Neuronal stem cell (in vitro differentiated cells): ENCODE data around the gene SMIM7.

ENCODE experiments used
- DNase-seq: peaks from one replicate; pipeline ENCODE4 v3.0.0-alpha.2; 2013; ENCODE audit warnings: low spot score
- H2AFZ ChIP-seq: one replicate; pipeline ENCODE4 v1.6.1; 2013; ENCODE audit warnings: mild to moderate bottlenecking, low read length, inconsistent platforms
- H2AK5ac ChIP-seq: 2 replicates; pipeline ENCODE4 v1.6.1; 2013; ENCODE audit warnings: low read depth, mild to moderate bottlenecking, inconsistent platforms, low read length, moderate library complexity, mixed read lengths
- H2BK120ac ChIP-seq: 2 replicates; pipeline ENCODE4 v1.6.1; 2013; ENCODE audit warnings: low read depth, mild to moderate bottlenecking, inconsistent platforms, low read length, moderate library complexity, mixed read lengths
- H2BK12ac ChIP-seq: one replicate; pipeline ENCODE4 v1.6.1; 2013; ENCODE audit warnings: low read length, inconsistent platforms
- H2BK15ac ChIP-seq: 2 replicates; pipeline ENCODE4 v1.6.1; 2013; ENCODE audit warnings: mild to moderate bottlenecking, low read length, inconsistent platforms, mixed read lengths
- H2BK5ac ChIP-seq: one replicate; pipeline ENCODE4 v1.6.1; 2013; ENCODE audit warnings: inconsistent platforms, mild to moderate bottlenecking, low read length, moderate library complexity
- H3K14ac ChIP-seq: one replicate; pipeline ENCODE4 v1.6.1; 2013; ENCODE audit warnings: low read length, inconsistent platforms
- H3K18ac ChIP-seq: 2 replicates; pipeline ENCODE4 v1.6.1; 2013; ENCODE audit warnings: low read length, inconsistent platforms
- H3K23ac ChIP-seq: 2 replicates; pipeline ENCODE4 v1.6.1; 2013; ENCODE audit warnings: low read depth, mild to moderate bottlenecking, mixed read lengths, low read length, inconsistent platforms; ENCODE audit not compliant: poor library complexity
- H3K27ac ChIP-seq: replicated peaks from 3 replicates; pipeline ENCODE4 v1.5.1; 2013; ENCODE audit warnings: low read length, inconsistent platforms
- H3K27me3 ChIP-seq, 3 experiments: 2 replicates each; pipeline ENCODE4 v1.6.1; 2013; ENCODE audit warnings: low read length in 3 of 3, mild to moderate bottlenecking in 2 of 3, inconsistent platforms in 1 of 3, low read depth in 1 of 3, mixed read lengths in 1 of 3, moderate library complexity in 1 of 3; ENCODE audit not compliant: control insufficient read depth in 3 of 3, insufficient read depth in 3 of 3
- H3K36me3 ChIP-seq, 2 donors: replicated peaks in 1 of 2; 2 replicates each; pipeline ENCODE4 v1.6.1; 2013; ENCODE audit warnings: low read length in 2 of 2; ENCODE audit not compliant: control insufficient read depth in 2 of 2, insufficient read depth in 2 of 2
- H3K4ac ChIP-seq: 2 replicates; pipeline ENCODE4 v1.6.1; 2013; ENCODE audit warnings: inconsistent platforms, mild to moderate bottlenecking, low read length, moderate library complexity
- H3K4me1 ChIP-seq, 2 donors: 1 replicate in 1 of 2; 2 replicates in 1 of 2; pipeline ENCODE4 v1.6.1; 2013; ENCODE audit warnings: low read length in 2 of 2, low read depth in 1 of 2; ENCODE audit not compliant: control insufficient read depth in 2 of 2, insufficient read depth in 1 of 2
- H3K4me2 ChIP-seq: one replicate; pipeline ENCODE4 v1.6.1; 2013; ENCODE audit warnings: mild to moderate bottlenecking, low read length, inconsistent platforms; ENCODE audit not compliant: insufficient read depth, poor library complexity, severe bottlenecking
- H3K4me3 ChIP-seq, 2 donors: 2 replicates each; pipeline ENCODE4 v1.5.1; 2013; ENCODE audit warnings: low read length in 2 of 2, mild to moderate bottlenecking in 2 of 2, inconsistent platforms in 1 of 2, moderate library complexity in 1 of 2
- H3K79me1 ChIP-seq: one replicate; pipeline ENCODE4 v1.6.1; 2013; ENCODE audit warnings: low read depth, mild to moderate bottlenecking, inconsistent platforms, low read length, moderate library complexity
- H3K9ac ChIP-seq: one replicate; pipeline ENCODE4 v1.6.1; 2013; ENCODE audit warnings: mild to moderate bottlenecking, low read depth, low read length, inconsistent platforms; ENCODE audit not compliant: poor library complexity
- H3K9me3 ChIP-seq, 2 donors: replicated peaks in 1 of 2; 2 replicates each; pipeline versions ENCODE3 to v1.6.1; 2013; ENCODE audit warnings: low read length in 2 of 2, mild to moderate bottlenecking in 2 of 2, inconsistent platforms in 1 of 2, low read depth in 1 of 2, mixed read lengths in 1 of 2, moderate library complexity in 1 of 2; ENCODE audit not compliant: control insufficient read depth in 2 of 2, insufficient read depth in 1 of 2
- H4K8ac ChIP-seq: one replicate; pipeline ENCODE4 v1.6.1; 2013; ENCODE audit warnings: low read depth, mild to moderate bottlenecking, inconsistent platforms, low read length, moderate library complexity
- H4K91ac ChIP-seq: one replicate; pipeline ENCODE4 v1.6.1; 2013; ENCODE audit warnings: low read length, low read depth, mild to moderate bottlenecking, inconsistent platforms; ENCODE audit not compliant: poor library complexity
- WGBS, 2 donors: extraction: QIAGEN DNeasy Blood & Tissue Kit; methylation state at CpG; one replicate each; pipeline ENCODE4 v1.1.7; 2013; ENCODE audit warnings: missing lambda C conversion rate in 2 of 2, mixed read lengths in 1 of 2; ENCODE audit not compliant: insufficient read length in 2 of 2, insufficient replicate concordance in 1 of 2; ENCODE audit errors: extremely low coverage in 2 of 2; 5-methylcytosine and 5-hydroxymethylcytosine counted together

Gene SMIM7

GRCh38 chr19:16596399-16596798 is 63.5 kb downstream of the SMIM7 start:
- Histone ChIP-seq H3K9ac (no peak overlapping the region), H2BK120ac (no peak overlapping the region), H3K4me1 (peaks cover 9 to 13% of the 10 kb centered on the region in 2 donors), H3K18ac (no peak overlapping the region), H4K91ac (no peak overlapping the region), H3K36me3 (peaks cover 0 to 1% of the 10 kb centered on the region in 2 donors), H3K4ac (no peak overlapping the region), H3K79me1 (peaks cover 31% of the 10 kb centered on the region), H3K14ac (no peak overlapping the region), H2BK12ac (no peak overlapping the region), H2BK5ac (no peak overlapping the region), H4K8ac (no peak overlapping the region), H2BK15ac (no peak overlapping the region), H3K27ac (no peak overlapping the region), H2AK5ac (no peak overlapping the region), H2AFZ (no peak overlapping the region), H3K4me3 (no peak overlapping the region), H3K23ac (no peak overlapping the region), H3K9me3 (no peaks in the 10 kb centered on the region), H3K4me2 (no peak overlapping the region), H3K27me3 (no peaks in the 10 kb centered on the region)
- DNase-seq, result no peak
- WGBS, 2 donors, result no CpG with 5 or more reads among the region's 9 CpGs
